T-helper 1 cell (primary cell): Measurements from ENCODE around the gene CHKB.
A peak's percentile ranks its signal among the peaks of the same experiment; 100 is the strongest.

Source experiments
- DNase-seq, 5 donors: peaks; one replicate each; pipeline ENCODE4 v3.0.0-alpha.2; 2012 to 2020

CHKB gene

DNA sequence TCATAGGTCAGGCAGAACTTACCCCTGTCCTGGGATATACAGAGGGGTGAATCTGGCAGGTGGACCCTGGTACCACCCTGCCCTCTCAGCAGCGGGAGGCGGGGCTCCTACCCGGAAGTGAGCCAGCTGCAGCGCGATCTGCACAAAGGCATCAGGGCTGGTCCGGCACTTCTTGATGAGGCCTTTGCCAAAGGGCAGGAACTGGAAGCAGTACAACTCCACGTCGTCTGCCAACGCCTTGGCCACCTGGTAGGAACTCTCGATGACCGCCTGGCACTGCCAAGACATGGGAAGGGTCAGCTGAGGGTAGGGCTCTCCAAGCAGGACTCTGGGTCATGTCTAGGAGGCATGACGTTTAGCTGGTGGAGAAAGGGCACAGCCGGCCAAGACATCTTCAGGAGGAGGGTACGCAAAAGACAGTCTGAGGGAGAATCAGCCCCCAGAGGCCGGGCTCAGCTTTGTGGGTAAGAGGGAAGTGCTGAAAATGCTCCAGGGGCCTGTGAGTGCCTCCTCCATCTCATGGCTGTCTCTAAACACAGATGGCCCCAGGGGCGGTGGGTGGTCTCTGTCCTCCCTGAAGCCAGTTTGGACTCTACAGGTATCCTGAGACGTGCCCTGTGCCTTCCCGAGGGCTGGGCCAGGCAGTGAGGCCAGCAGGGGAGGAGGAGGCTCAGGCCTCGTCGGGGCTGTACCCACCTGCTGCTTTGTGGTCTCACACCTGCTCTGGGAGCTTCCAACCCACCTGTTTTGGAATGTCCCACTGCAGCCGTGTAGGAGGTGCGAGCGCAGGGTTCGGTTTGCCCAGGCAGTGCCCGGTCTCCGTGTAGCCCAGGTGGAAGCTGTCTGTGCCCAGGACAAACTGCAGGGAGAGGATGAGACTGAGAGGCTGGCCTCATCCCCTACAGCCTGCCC is 11.1 kb downstream of the CHKB start:
- no peak for DNase-seq

DNA sequence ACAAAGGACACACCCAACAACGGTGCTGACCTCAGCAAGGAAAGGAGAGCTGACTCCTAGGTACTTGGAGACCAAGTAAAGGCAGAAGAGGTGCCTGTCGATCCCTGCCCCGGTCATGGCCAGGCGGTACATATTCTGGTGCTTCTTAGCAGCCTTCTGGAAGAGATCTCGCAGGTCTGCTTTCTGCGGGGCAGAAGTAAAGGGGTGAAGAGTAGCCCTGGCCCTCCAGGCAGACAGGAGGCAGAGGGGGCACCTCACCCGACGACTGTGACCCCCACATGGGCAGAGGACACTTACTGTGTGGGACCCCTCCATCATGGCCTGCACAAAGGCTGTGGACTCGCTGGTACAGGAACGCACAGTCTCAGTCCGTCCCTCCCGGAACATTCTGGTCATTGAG is 11.8 kb downstream of the CHKB start:
- no peak for DNase-seq

DNA sequence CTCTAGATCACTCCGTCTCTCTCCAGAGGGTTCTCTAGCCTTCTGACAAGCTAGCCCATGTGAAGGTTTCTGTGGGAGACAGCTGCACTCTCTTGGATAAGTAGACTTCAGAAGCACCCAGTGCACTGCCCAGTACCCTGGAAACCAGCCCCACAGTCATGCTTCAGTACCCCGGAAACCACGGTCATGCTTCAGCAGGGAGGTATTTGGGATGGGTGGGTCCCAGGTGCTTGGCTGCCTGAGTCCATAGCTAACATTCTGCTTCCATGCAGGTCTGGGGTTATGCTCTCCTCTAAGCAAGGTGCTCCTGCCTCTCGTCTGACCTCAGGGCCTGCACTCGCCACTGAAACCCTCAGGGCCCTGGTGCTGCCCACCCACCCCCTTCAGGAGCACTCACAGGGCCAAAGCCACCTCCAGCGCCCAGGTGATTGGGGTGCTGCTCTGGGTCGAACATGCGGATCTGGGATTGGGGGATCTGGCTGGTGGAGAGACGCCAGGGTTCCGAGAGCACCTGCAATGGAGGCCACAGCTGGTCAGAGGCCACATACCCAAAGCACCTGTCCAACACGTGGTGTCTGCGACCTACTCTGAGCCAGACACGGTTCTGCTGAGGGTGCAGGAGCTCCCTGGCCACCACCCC is 12.6 kb downstream of the CHKB start:
- no peak for DNase-seq

DNA sequence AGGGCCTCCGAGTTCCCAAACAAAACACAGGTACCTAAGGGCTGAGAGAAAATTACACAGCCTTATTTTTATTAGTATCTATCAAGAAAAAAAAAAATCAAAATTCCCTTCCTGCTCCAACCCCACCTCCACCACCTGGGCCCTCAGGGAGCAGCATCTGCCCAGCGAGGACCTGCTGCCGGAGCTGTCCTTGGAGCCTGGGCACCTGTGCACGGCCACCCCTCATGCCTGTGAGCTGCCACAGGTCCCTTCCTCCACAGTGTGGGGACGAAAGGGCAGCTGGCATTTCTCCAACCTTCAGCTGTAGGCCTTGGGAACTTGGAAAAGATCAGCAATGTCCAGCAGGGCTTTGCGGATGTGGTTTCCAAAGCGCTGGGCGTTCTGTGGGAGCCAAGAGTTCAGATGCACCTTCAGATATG is 13.6 kb downstream of the CHKB start:
- DNase-seq: no peak

DNA sequence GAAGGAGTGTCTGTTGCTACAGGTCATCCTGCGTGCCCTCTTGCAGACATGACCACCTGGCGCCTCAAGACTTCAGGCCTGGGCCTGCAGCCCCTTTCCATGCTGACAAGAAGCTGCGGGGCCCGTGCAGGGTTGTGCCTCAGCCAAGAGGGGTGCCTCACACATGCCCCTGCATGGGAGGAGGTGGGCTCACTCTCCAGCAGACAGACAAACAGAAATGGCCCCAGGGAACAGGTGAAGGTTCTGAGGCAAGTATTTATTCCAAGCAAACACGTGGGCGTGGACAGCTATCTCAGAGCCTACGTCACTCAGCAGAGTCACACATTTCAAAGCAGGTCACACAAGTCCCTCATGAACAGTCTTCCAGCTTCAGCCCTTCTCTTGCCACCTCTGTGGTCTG is 14.0 kb downstream of the CHKB start:
- DNase-seq: no peak

DNA sequence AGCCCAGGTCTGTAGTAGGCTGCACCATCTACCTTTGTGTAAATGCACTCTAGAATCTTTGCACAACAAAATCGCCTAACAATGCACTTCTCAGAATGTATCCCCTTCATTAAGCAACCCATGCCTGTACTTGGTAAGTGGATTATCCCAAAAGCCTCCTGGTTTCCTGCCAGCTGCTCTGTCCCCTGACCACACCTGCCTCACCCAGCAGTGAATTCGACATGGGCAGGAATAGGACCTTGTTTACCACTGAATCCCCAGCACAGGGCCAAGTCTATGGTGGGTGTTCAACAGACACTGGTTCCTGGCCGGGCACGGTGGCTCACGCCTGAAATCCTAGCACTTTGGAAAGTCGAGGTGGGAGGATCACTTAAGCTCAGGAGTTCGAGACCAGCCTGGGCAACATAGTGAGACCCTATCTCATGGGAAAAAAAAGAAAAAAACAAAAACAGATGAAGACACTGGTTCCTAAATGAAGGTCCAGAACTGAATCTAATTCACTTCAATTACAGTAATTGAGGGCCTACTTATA is 14.9 kb downstream of the CHKB start:
- no peak for DNase-seq

DNA sequence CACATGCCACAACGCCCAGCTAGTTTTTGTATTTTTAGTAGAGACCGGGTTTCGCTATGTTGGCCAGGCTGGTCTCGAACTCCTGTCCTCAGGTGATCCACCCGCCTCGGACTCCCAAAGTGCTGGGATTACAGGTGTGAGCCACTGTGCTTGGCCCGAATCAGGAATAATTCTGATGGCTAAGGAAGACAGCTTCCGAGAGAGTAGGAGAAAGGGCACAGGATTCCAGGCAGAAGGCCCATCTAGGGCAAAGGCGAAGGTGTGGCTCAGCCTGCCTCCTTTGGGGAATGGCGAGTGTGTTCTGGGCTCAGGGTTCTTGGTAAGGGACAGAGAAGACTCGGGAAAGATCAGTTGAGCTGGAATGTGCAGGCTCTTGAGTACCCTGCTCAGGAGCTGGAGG is 18.4 kb downstream of the CHKB start:
- DNase-seq: no peak

DNA sequence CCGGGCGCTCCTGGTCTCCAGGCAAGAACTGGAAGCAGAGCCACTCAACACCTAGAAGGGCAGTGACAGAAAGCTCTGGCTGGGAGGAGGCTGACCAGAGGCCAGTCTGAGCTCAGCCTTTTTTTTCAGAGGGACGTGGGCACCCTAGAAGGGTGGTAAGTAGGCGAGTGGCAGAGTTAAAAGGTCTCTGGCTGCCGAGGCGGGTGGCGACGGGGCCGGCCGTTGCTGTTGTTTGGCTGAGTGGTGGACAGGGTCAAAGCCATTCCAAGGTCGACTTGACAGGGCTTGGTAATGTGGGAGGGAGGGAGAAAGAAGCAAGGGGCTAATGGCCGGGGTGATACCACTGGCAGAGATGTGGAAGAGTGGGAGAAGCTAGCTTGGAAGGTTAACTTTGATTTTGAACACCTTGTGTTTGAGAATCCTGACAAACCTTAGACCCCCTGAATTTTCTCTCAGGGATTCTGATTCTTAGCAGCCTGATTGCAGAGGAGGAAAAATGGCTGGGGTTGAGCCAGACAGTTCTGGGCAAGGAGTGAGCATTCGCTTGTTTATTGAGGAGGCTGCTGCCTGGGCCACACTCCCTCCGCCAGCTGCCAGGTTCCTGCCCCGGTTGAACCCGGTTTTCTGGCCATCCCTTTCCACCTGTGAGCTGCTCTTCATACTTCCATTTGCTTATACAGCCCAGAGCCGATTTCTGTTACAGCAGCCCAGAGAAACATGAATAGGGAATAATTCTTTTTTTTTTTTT is 19.1 kb downstream of the CHKB start:
- no peak for DNase-seq

DNA sequence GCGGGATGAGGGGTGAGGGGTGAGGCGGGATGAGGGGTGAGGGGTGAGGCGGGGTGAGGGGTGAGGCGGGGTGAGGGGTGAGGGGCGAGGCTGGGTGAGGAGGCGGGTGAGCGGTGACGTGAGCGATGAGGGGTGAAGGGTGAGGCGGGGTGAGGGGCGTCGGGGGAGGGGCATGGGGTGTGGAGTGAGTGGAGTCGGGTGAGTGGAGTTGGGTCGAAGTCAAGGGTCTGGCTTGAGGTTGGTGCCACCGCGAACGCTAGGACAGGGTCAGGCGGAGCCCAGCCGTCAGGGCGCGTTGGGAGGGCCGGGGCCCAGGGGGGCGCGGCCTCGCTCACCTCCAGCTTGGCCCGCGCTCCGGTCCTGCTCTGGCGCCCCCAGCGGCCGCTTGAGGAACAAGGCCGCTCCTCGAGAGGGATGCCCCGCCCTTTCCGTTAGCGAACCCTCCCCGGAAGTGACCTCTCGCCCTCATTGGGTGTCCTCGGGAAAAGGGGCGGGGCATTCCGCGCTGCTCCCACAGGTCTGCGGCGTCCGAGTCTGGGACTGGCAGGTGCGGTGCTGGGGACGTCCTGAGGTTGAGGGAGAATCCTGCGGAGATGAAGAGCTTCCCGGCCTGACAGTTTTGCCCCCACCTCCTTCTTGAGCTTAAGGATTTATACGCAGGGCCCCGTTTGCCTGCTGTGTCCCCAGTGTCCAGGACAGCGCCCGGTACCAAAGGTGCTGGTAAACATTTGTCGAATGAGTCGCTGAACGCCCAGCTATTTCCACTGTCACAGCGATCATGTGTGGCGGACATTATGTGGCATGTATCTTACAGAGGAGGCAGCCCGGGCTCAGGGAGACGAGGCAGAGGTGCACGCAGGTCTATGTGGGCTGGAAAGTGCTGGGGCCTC is 19.9 kb downstream of the CHKB start, which contains the start of gene SYCE3:
Gene SYCE3, minus strand, starts transcription at position 397 of the 890 bp plus-strand sequence. CDS start 6,514 bp downstream, outside the sequence.
- DNase-seq: peak; percentile 95 to 97 (median 96)

DNA sequence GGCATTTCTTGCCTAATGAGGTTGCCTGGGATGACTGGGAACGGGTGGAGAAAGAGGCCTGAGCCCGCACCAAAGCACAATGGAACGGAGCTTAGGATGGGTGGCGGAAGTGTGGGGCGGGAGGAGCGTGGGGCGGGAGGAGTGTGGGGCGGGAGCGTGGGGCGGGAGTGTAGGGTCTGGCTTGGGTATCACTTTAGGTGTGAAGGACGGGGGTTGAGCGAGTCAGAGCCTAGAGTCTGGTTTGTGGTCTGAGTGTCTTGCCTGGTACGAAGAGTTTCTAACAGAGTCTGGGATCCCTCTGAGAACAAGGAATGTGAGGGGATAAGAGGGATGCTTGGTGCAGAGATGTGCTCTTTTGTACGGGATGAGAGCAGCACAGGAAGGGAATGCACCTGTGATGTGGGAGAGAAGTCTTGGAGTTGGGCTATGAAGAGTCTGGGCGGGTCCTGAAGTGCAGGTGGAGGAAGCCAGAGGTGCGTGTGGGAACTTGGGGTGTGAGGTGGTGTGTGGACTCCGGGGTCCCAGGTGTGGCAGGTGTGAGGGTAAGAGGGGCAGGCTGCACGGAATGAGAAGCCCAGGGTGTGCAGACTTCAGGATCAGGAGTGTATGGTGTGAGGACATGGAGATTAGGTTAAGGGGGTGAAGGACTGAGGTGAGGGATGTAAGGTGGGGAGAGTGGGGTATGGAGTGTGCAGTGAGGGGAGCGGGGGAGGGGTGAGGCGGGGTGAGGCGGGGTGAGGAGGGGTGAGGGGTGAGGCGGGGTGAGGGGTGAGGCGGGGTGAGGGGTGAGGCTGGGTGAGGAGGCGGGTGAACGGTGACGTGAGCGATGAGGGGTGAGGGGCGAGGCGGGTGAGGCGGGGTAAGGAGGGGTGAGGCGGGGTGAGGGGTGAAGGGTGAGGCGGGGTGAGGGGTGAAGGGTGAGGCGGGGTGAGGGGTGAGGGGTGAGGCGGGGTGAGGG is 21.0 kb downstream of the CHKB start:
- no peak for DNase-seq

DNA sequence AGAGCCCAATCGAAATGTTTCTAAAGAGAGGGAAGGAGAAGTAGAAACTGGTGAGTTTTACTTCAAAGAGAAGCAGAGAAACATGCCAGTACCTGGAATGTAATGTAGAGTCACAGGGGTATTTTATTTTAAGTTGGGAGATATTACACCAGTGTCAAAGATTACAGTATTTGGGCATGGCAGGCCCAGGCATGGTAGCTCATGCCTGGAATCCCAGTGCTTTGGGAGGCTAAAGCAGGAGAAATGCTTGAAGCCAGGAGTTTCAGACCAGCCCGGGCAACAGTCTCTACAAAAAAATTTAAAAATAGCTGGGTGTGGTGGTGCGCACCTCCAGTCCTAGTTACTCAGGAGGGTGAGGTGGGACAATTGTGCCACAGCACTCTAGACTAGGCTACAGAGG is 22.6 kb downstream of the CHKB start:
- DNase-seq: no peak

DNA sequence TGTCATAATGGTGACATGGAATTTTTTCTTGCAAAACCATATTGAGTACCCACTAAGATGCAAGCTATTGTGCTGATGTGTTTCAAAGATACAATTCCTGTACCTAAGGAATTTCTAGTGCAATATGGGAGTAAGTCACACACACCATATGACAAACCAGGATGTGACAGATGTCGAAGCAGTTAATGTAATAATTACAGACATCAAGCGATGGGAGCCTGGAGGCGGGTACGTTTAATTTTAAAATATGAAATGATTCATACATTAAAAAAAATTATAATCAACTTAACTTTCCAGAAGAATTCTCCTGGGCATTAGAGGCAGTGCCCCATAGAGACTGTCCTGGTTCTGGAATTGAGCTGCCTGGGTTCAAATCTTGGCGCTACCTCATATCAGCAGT is 25.9 kb downstream of the CHKB start:
- no peak for DNase-seq

DNA sequence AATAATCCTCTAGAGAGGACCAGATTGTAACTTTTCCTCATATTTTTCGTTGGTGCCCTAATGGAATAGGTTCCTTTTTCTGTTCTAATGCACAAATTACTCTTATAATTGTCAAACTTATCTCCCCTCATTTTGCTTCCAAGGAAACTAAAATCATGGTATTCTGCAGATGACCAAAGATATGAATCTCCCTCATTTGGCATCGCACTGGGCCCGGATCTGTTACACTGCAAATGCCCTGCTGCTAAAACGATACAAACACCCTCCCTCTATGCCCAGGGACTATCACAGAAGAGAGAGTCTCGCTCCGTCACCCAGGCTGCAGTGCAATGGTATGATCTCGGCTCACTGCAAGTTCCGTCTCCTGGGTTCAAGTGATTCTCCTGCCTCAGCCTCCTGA is 29.3 kb downstream of the CHKB start:
- DNase-seq: no peak

DNA sequence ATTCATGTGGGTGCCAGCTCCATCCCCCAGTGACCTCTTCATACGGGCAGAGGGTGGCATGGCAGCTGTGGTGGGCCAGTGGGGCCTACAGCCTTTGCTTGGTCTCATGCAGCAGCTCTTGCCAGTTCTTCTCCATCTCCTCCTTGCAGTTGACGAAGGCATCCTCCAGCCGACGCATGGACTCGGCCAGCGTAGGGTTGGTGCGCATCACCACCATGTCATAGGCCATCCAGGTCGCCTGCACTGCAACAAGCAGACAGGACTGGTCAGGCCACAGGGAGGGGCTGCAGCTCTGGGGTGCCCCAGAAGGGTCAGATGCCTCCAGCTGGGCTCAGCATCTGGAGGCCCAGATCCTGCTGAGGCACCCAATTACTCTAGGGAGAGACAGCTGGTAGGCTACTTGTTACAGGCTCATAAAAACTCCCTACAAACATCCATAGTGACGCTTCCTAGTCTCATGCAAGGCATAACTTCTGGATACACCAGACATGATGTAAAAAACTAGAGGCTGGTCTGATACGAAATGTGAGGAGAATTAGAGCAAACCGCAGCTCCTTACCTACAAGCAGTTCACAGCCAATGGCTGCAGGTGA is 31.4 kb downstream of the CHKB start:
- no peak for DNase-seq

DNA sequence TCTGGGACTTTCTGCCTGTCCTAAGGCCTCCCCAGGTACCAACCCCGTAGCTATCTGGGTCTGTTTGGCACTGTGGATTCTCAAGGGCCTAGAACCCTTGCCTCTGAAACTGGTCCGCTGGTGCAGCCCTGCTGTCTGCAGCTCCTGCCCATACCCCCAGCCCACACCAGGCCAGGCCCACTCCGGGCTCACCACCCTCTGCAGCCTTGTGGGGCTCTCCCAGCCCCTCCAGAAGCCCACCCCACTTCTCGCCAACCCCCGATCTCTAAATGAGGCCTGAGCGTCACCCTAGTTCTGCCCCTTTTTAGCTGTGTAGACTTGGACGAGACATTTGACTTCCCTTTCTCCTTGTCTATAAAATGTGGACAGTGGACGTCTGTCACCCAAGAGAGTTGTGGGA is 32.3 kb downstream of the CHKB start:
- DNase-seq: no peak

DNA sequence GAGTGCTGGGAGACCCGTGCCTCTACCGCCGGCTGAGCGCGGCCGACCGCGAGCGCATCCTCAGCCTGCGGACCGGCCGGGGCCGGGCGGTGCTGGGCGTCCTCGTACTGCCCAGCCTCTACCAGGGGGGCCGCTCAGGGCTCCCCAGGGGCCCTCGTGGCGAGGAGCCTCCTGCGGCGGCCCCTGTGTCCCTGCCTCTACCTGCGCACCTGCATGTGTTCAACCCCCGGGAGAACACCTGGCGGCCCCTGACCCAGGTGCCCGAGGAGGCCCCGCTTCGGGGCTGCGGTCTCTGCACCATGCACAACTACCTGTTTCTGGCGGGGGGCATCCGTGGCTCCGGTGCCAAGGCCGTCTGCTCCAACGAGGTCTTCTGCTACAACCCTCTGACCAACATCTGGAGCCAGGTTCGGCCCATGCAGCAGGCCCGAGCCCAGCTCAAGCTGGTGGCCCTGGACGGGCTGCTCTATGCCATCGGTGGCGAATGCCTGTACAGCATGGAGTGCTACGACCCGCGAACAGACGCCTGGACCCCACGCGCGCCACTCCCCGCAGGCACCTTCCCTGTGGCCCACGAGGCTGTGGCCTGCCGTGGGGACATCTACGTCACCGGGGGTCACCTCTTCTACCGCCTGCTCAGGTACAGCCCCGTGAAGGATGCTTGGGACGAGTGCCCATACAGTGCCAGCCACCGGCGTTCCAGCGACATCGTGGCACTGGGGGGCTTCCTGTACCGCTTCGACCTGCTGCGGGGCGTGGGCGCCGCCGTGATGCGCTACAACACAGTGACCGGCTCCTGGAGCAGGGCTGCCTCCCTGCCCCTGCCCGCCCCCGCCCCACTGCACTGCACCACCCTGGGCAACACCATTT is 33.5 kb downstream of the CHKB start:
- no peak for DNase-seq

DNA sequence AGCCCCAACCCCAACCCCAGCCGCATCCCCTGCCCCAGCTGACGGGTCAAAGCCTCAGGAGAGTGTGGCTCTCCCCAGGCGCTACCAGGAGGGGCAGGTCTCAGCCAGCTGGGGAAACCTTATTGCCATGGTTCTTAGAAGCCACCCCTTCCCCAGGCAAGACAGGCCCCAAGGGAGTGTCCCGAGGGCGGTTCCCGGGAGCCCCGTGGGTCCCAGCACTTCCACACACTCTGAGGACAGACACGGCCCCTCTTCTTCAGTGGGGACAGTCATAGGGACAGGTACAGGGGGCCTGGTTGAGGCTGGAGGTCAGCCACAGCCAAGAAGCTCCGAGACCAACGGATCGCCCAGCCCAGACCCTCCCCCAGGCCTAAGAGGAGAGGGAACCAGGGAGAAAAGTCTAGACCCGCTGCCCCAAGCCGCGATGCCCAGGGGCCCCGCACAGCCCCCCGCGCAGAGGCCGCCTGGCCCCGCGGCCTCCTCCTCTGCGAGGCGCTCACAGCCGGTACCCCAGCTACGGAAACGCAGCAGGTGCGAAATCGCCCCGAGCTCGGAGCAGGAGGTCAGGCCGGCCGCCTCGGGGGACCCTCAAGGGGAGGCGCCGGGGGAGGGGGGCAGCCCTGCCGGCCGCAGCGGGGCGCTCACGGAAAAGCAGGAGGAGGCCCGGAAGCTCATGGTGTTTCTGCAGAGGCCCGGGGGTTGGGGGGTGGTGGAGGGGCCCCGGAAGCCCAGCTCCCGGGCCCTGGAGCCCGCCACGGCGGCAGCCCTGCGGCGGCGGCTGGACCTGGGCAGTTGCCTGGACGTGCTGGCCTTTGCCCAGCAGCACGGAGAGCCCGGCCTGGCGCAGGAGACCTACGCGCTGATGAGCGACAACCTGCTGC is 34.4 kb downstream of the CHKB start:
- DNase-seq: peak in 3 of 5 donors; percentile 57 to 61 (median 58)

DNA sequence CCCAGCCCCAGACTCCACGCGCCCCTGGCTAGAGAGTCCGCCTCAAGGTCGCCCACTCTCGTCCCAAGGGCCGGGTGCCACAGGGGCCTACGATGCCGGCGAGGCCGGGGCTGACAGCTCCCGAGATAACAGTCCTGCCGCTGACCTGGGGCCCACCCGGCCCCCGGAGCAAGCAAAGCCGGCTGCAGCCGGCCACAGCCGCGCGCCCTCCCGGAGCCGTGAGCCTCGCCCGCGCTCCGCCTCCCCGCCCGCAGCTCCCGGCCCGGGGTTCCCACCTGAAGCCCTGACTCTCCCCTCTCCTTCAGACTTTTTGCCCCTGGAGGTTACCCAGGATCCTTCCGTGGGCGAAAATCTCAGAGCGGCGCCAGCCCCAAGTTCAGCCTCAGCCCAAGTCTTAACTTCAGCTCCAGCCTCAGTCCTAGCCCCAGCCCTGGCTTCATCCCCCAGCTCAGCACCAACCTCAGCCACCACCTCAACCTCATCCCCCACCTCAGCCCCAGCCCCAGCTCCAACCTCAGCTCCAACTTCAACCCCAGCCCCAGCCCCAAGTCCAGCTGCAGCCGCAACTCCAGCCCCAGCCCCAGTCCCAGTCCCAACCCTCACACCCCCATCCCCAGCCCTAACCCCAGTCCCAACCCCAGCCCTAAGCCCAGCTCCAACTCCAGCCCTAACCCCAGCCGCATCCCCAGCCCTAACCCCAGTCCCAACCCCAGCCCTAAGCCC is 35.2 kb downstream of the CHKB start:
- no peak for DNase-seq
